ENCODE data around the gene CTIF.

CTIF gene

GRCh38 chr18:48555465-48555995 lies 16.7 kb downstream of the CTIF start:
- no peaks in the 10 kb centered on the region for H4K20me1 ChIP-seq (ENCODE audit: low read depth, low read length)
- H3K4me2 ChIP-seq (ENCODE audit: low read depth, low read length, poor library complexity, severe bottlenecking) = no peak overlapping the region
- no peak overlapping the region for H3K9ac ChIP-seq (ENCODE audit: low read length)
- no peak overlapping the region for H3K4me3 ChIP-seq (ENCODE audit: insufficient read depth, low read length, poor library complexity, severe bottlenecking)
- H3K36me3 ChIP-seq (ENCODE audit: low read length) = no peaks in the 10 kb centered on the region
- H3K27ac ChIP-seq (ENCODE audit: low read depth, low read length) = no peak overlapping the region
- TF ChIP-seq CTCF (IDR thresholded peaks at IDR 0.05; ENCODE audit: insufficient read depth, low read length, poor library complexity, severe bottlenecking) = no peak
- no peak for TF ChIP-seq EZH2phosphoT487 (conservative IDR thresholded peaks at IDR 0.05; ENCODE audit: low read length)
- no peaks in the 10 kb centered on the region for H3K27me3 ChIP-seq (ENCODE audit: low read length)
- H3K79me2 ChIP-seq (ENCODE audit: insufficient read depth, low read length) = no peaks in the 10 kb centered on the region
- H2AFZ ChIP-seq (ENCODE audit: low read depth, low read length, severe bottlenecking) = no peak overlapping the region
- H3K9me2 ChIP-seq (replicated peaks; ENCODE audit: insufficient read depth, low read length) = no peaks in the 10 kb centered on the region
- no peaks in the 10 kb centered on the region for H3K9me3 ChIP-seq (ENCODE audit: insufficient read depth, low read length)
- H3F3A ChIP-seq (ENCODE audit: insufficient read depth) = no peaks in the 10 kb centered on the region

- TF ChIP-seq CTCF (IDR thresholded peaks at IDR 0.05; ENCODE audit: insufficient read depth, low read length, poor library complexity, severe bottlenecking) (no peak), EZH2phosphoT487 (conservative IDR thresholded peaks at IDR 0.05; ENCODE audit: low read length) (no peak)
- H3K4me2 ChIP-seq (ENCODE audit: low read depth, low read length, poor library complexity, severe bottlenecking) = no peak overlapping the region
- no peaks in the 10 kb centered on the region for H3K27me3 ChIP-seq (ENCODE audit: low read length)
- H3K9ac ChIP-seq (ENCODE audit: low read length) = no peak overlapping the region
- H3K9me3 ChIP-seq (ENCODE audit: insufficient read depth, low read length) = no peaks in the 10 kb centered on the region
- no peaks in the 10 kb centered on the region for H3K79me2 ChIP-seq (ENCODE audit: insufficient read depth, low read length)
- no peaks in the 10 kb centered on the region for H3F3A ChIP-seq (ENCODE audit: insufficient read depth)
- no peak overlapping the region for H3K4me3 ChIP-seq (ENCODE audit: insufficient read depth, low read length, poor library complexity, severe bottlenecking)
- no peak overlapping the region for H2AFZ ChIP-seq (ENCODE audit: low read depth, low read length, severe bottlenecking)
- no peak overlapping the region for H3K27ac ChIP-seq (ENCODE audit: low read depth, low read length)
- H3K36me3 ChIP-seq (ENCODE audit: low read length) = no peaks in the 10 kb centered on the region
- no peaks in the 10 kb centered on the region for H4K20me1 ChIP-seq (ENCODE audit: low read depth, low read length)
- no peaks in the 10 kb centered on the region for H3K9me2 ChIP-seq (replicated peaks; ENCODE audit: insufficient read depth, low read length)
Observed at GRCh38 chr18:48557640-48558174, 18.9 kb downstream of the CTIF start.

- Histone ChIP-seq H3K9me3 (ENCODE audit: insufficient read depth, low read length) (no peaks in the 10 kb centered on the region), H3K4me3 (ENCODE audit: insufficient read depth, low read length, poor library complexity, severe bottlenecking) (no peak overlapping the region), H3K36me3 (ENCODE audit: low read length) (no peaks in the 10 kb centered on the region), H3K4me2 (ENCODE audit: low read depth, low read length, poor library complexity, severe bottlenecking) (no peak overlapping the region), H3K27me3 (ENCODE audit: low read length) (no peaks in the 10 kb centered on the region), H3F3A (ENCODE audit: insufficient read depth) (no peaks in the 10 kb centered on the region), H2AFZ (ENCODE audit: low read depth, low read length, severe bottlenecking) (no peak overlapping the region), H3K79me2 (ENCODE audit: insufficient read depth, low read length) (no peaks in the 10 kb centered on the region), H3K27ac (ENCODE audit: low read depth, low read length) (no peak overlapping the region), H4K20me1 (ENCODE audit: low read depth, low read length) (no peaks in the 10 kb centered on the region), H3K9me2 (replicated peaks; ENCODE audit: insufficient read depth, low read length) (no peaks in the 10 kb centered on the region), H3K9ac (ENCODE audit: low read length) (no peak overlapping the region)
- TF ChIP-seq CTCF (IDR thresholded peaks at IDR 0.05; ENCODE audit: insufficient read depth, low read length, poor library complexity, severe bottlenecking) = no peak
- TF ChIP-seq EZH2phosphoT487 (conservative IDR thresholded peaks at IDR 0.05; ENCODE audit: low read length) = no peak
Observed at GRCh38 chr18:48558248-48558647, 19.4 kb downstream of the CTIF start.
